HEK293 (cell line): ENCODE measurements around the gene TMEM50B.
A peak's percentile ranks its signal among the peaks of the same experiment; 100 is the strongest.

Experiments
- BCL6B ChIP-seq: fragments of 450-650 bp; formaldehyde crosslinking; IDR thresholded peaks from 2 replicates; pipeline ENCODE4 v1.5.1; 2017; ENCODE audit warnings: missing biosample characterization, missing genetic modification characterization
- KLF8 ChIP-seq: fragments of 450-650 bp; formaldehyde crosslinking; IDR thresholded peaks from 2 replicates; pipeline ENCODE4 v1.5.1; 2016; ENCODE audit warnings: missing biosample characterization, missing genetic modification characterization
- PRDM10 ChIP-seq: fragments of 450-650 bp; formaldehyde crosslinking; IDR thresholded peaks from 2 replicates; pipeline ENCODE4 v1.5.1; 2016; ENCODE audit warnings: missing biosample characterization, missing genetic modification characterization
- REPIN1 ChIP-seq: fragments of 450-650 bp; formaldehyde crosslinking; IDR thresholded peaks from 2 replicates; pipeline ENCODE4 v1.5.1; 2017; ENCODE audit warnings: missing biosample characterization, missing genetic modification characterization, low read depth
- SP2 ChIP-seq: fragments of 450-650 bp; formaldehyde crosslinking; IDR thresholded peaks from 2 replicates; pipeline ENCODE4 v1.5.1; 2016; ENCODE audit warnings: missing biosample characterization, missing genetic modification characterization
- YY1 ChIP-seq: fragments of 450-650 bp; formaldehyde crosslinking; IDR thresholded peaks from 2 replicates; pipeline ENCODE4 v1.5.1; 2018; ENCODE audit warnings: missing biosample characterization, missing genetic modification characterization
- ZBTB7A ChIP-seq: fragments of 450-650 bp; formaldehyde crosslinking; IDR thresholded peaks from 2 replicates; pipeline ENCODE4 v1.5.1; 2016; ENCODE audit warnings: low read depth, missing biosample characterization, missing genetic modification characterization
- ZFP37 ChIP-seq: fragments of 450-650 bp; formaldehyde crosslinking; IDR thresholded peaks from 2 replicates; pipeline ENCODE4 v1.5.1; 2016; ENCODE audit warnings: missing biosample characterization, missing genetic modification characterization
- ZNF146 ChIP-seq: fragments of 450-650 bp; formaldehyde crosslinking; IDR thresholded peaks from 2 replicates; pipeline ENCODE4 v1.5.1; 2016; ENCODE audit warnings: missing biosample characterization, missing genetic modification characterization
- ZNF211 ChIP-seq: fragments of 450-650 bp; formaldehyde crosslinking; IDR thresholded peaks from 2 replicates; pipeline ENCODE4 v1.5.1; 2016; ENCODE audit warnings: low read depth, missing biosample characterization, missing genetic modification characterization
- ZNF366 ChIP-seq: fragments of 450-650 bp; formaldehyde crosslinking; conservative IDR thresholded peaks from 2 replicates; pipeline ENCODE4 v1.5.1; 2016; ENCODE audit warnings: missing biosample characterization, missing genetic modification characterization
- ZNF391 ChIP-seq: fragments of 450-650 bp; formaldehyde crosslinking; IDR thresholded peaks from 2 replicates; pipeline ENCODE4 v1.5.1; 2016; ENCODE audit warnings: low read depth, missing biosample characterization, missing genetic modification characterization, borderline replicate concordance
- ZNF48 ChIP-seq: fragments of 450-650 bp; formaldehyde crosslinking; IDR thresholded peaks from 2 replicates; pipeline ENCODE4 v1.5.1; 2016; ENCODE audit warnings: missing biosample characterization, missing genetic modification characterization
- ZNF518A ChIP-seq: fragments of 450-650 bp; formaldehyde crosslinking; conservative IDR thresholded peaks from 2 replicates; pipeline ENCODE4 v1.5.1; 2016; ENCODE audit warnings: low read depth, missing biosample characterization, missing genetic modification characterization
- ZNF555 ChIP-seq: fragments of 450-650 bp; formaldehyde crosslinking; conservative IDR thresholded peaks from 2 replicates; pipeline ENCODE4 v1.5.1; 2017; ENCODE audit warnings: missing biosample characterization, mild to moderate bottlenecking, missing genetic modification characterization, inconsistent platforms
- ZNF629 ChIP-seq: fragments of 450-650 bp; formaldehyde crosslinking; IDR thresholded peaks from 2 replicates; pipeline ENCODE4 v1.5.1; 2017; ENCODE audit warnings: missing biosample characterization, missing genetic modification characterization
- ZNF707 ChIP-seq: fragments of 450-650 bp; formaldehyde crosslinking; IDR thresholded peaks from 2 replicates; pipeline ENCODE4 v1.5.1; 2016; ENCODE audit warnings: missing biosample characterization, missing genetic modification characterization
- ZNF777 ChIP-seq: fragments of 450-650 bp; formaldehyde crosslinking; IDR thresholded peaks from 2 replicates; pipeline ENCODE4 v1.5.1; 2017; ENCODE audit warnings: missing biosample characterization, missing genetic modification characterization, borderline replicate concordance
- ZNF843 ChIP-seq: fragments of 450-650 bp; formaldehyde crosslinking; IDR thresholded peaks from 2 replicates; pipeline ENCODE4 v1.5.1; 2016; ENCODE audit warnings: missing biosample characterization, missing genetic modification characterization
- TF ChIP-seq, protein P1 (sequence below): fragments of 450-650 bp; formaldehyde crosslinking; IDR thresholded peaks from 2 replicates; pipeline ENCODE4 v1.5.1; 2017; ENCODE audit warnings: missing biosample characterization, missing genetic modification characterization
- TF ChIP-seq, protein P2 (sequence below): fragments of 450-650 bp; formaldehyde crosslinking; IDR thresholded peaks from 2 replicates; pipeline ENCODE4 v1.5.1; 2016; ENCODE audit warnings: missing biosample characterization, missing genetic modification characterization, borderline replicate concordance

Gene TMEM50B

DNA sequence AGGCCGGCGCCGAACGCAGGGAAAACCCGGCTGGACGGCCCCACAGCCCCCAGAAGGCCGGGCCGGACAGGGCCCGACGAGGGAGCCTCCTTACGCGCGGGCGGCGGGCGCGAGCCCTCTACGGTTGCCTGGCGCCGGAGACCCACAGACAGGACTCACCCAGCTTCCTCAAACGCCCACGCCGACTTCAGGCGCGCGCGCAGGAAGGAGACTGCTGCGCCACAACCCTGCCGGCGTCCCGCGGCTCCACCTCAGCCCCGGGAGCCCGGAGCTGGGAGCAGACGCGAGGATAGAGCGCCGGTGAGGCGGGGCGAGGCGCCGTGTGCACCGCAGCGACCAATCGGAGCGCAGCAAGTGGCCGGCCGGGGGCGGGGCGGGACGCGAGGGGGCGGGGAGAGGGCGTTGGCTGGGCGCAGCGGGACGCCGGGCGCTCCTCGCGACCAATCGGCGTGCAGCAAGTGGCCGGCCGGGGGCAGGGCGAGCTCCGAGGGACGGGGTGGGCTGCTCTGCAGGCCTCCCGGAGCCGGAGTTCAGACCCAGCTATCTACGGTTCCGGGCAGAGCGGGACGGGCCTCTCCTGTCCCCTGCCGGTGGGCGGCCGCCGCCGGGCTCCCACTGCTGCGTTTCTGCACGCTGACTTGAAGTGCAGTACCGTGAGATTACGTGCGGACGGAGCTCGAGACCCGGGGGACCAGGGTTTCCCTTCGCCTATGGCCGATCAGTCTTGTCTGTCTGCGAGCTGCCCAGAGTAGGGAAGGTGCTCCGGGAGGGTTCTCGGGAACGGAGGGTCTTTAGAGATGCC is at the start of gene TMEM50B (continued):
- TF ChIP-seq, protein P1, sequence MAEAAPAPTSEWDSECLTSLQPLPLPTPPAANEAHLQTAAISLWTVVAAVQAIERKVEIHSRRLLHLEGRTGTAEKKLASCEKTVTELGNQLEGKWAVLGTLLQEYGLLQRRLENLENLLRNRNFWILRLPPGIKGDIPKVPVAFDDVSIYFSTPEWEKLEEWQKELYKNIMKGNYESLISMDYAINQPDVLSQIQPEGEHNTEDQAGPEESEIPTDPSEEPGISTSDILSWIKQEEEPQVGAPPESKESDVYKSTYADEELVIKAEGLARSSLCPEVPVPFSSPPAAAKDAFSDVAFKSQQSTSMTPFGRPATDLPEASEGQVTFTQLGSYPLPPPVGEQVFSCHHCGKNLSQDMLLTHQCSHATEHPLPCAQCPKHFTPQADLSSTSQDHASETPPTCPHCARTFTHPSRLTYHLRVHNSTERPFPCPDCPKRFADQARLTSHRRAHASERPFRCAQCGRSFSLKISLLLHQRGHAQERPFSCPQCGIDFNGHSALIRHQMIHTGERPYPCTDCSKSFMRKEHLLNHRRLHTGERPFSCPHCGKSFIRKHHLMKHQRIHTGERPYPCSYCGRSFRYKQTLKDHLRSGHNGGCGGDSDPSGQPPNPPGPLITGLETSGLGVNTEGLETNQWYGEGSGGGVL (tag by site-specific recombination), result no peak
- TF ChIP-seq ZBTB7A (tag by site-specific recombination), result 0 out of 2 replicates have a peak, but pooled peaks have one; percentile 22
- no peak for TF ChIP-seq ZNF707
- peak; percentile 77 for TF ChIP-seq PRDM10 (tag by site-specific recombination)
- TF ChIP-seq KLF8 (tag by site-specific recombination), result peak; percentile 72
- no peak for TF ChIP-seq ZNF777 (tag by site-specific recombination)
- peak; percentile 74 for TF ChIP-seq SP2
- no peak for TF ChIP-seq ZNF518A (tag by site-specific recombination)
- no peak for TF ChIP-seq ZNF146
- TF ChIP-seq ZFP37 (tag by site-specific recombination), result no peak; the same call in 1 of the 2 replicates
- no peak for TF ChIP-seq ZNF555 (tag by site-specific recombination)
- no peak for TF ChIP-seq ZNF843
- TF ChIP-seq REPIN1, result 0 out of 2 replicates have a peak, but pooled peaks have one; percentile 31
- TF ChIP-seq BCL6B, result no peak
- no peak for TF ChIP-seq YY1
- TF ChIP-seq ZNF211, result no peak
- TF ChIP-seq, protein P2, sequence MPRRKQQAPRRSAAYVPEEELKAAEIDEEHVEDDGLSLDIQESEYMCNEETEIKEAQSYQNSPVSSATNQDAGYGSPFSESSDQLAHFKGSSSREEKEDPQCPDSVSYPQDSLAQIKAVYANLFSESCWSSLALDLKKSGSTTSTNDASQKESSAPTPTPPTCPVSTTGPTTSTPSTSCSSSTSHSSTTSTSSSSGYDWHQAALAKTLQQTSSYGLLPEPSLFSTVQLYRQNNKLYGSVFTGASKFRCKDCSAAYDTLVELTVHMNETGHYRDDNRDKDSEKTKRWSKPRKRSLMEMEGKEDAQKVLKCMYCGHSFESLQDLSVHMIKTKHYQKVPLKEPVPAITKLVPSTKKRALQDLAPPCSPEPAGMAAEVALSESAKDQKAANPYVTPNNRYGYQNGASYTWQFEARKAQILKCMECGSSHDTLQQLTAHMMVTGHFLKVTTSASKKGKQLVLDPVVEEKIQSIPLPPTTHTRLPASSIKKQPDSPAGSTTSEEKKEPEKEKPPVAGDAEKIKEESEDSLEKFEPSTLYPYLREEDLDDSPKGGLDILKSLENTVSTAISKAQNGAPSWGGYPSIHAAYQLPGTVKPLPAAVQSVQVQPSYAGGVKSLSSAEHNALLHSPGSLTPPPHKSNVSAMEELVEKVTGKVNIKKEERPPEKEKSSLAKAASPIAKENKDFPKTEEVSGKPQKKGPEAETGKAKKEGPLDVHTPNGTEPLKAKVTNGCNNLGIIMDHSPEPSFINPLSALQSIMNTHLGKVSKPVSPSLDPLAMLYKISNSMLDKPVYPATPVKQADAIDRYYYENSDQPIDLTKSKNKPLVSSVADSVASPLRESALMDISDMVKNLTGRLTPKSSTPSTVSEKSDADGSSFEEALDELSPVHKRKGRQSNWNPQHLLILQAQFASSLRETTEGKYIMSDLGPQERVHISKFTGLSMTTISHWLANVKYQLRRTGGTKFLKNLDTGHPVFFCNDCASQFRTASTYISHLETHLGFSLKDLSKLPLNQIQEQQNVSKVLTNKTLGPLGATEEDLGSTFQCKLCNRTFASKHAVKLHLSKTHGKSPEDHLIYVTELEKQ, result 0 out of 2 replicates have a peak, but pooled peaks have one; percentile 8
- no peak for TF ChIP-seq ZNF48 (tag by site-specific recombination)
- TF ChIP-seq ZNF391 (tag by site-specific recombination), result peak; percentile 65
- peak; percentile 43; the same call in 1 of the 2 replicates for TF ChIP-seq ZNF629 (tag by site-specific recombination)
- TF ChIP-seq ZNF366 (tag by site-specific recombination), result no peak
